Mammary epithelial cell (primary cell): ENCODE measurements around the gene ANKRD28.

Source experiments
- CTCF ChIP-seq, 2 donors: IDR thresholded peaks in 1 of 2; conservative IDR thresholded peaks in 1 of 2; 2 replicates each; pipeline ENCODE4 v1.5.1; 2011 to 2012; ENCODE audit warnings: inconsistent platforms in 2 of 2, low read length in 2 of 2, mild to moderate bottlenecking in 2 of 2, control low read depth in 1 of 2, low read depth in 1 of 2; ENCODE audit not compliant: insufficient read depth in 1 of 2; ENCODE audit errors: extremely low read depth in 1 of 2
- EZH2 ChIP-seq: IDR thresholded peaks from 2 replicates; pipeline ENCODE4 v1.6.1; 2012; ENCODE audit warnings: low read length, inconsistent platforms, borderline replicate concordance

DNA sequence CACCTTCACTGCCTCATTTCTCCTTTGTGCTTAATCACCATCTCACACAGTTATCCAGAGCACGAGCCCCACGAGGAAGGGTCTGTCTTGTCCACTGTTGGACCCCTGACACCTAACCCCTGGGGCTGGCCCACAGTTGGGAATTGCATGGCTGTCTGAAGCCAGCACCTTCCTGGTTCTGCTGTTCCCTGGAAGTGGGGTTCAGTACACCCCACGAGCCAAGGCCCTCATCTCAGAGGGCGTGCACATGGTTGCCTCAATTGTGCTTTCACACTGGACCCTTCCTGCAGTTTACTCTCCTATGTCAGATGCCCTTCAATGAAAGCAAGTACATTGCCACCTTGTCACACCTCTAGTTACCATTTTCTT is 165.6 kb downstream of the ANKRD28 start:
- TF ChIP-seq EZH2 (no peak), CTCF (conservative IDR thresholded peaks at IDR 0.05 in 1 of 2, IDR thresholded peaks at IDR 0.05 in 1 of 2; ENCODE audit: extremely low read depth in 1 of 2, insufficient read depth in 1 of 2, low read depth in 1 of 2, low read length in 2 of 2) (no peak)
